ENCODE results near the gene ERCC1.
"Not testable (repeated sequence)": the region's sequence is repeated elsewhere in the genome, so short reads cannot be mapped to it uniquely, and the experiment has no call there.

The ERCC1 gene

GRCh38 chr19:45451850-45452387, 28.2 kb upstream of the ERCC1 start:
- no peak for DNase-seq

GRCh38 chr19:45451131-45451849, 27.6 kb upstream of the ERCC1 start:
- DNase-seq: no peak

DNA sequence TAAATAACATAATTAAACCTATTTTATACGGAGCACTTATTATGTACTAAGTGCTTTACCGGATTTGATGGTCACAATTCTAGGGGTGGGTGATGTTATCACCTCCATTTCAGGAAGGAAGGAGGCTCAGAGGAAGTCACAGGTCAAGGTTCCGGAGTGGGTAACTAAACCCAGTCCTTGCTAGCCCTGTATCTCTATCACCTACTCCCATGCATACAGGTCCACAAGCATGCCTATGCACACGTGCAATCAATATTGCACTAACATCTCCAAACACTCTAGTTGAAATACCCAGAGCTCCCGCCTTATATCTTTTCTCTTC, 26.3 kb upstream of the ERCC1 start:
- no peak for DNase-seq

- DNase-seq: no peak
These were observed 25.2 kb upstream of the ERCC1 start for GRCh38 chr19:45448887-45449299.

GRCh38 chr19:45448425-45448756, 24.7 kb upstream of the ERCC1 start:
- no peak for DNase-seq

- no peak for DNase-seq
These were observed 23.2 kb upstream of the ERCC1 start for GRCh38 chr19:45446944-45447343.

DNA sequence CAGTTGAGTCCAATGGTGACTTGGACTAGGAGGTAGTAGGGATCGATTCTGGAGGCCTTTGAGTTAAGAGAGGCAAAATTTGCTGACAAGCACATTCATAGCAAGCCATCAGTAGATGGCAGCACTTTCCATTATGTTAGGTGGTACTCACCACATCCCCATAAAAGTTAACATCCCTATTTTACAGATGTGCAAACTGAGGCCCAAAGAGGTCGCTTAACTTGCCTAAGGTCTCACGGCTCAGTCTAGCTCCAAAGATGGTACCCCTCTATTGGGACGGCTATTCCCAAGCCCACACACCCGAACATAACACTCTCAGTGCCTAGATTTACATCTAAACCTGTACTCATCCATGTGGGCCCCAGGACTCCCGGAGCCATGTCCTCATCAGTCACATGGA, 22.6 kb upstream of the ERCC1 start:
- DNase-seq: no peak

GRCh38 chr19:45445139-45445538, 21.4 kb upstream of the ERCC1 start:
- no peak for DNase-seq

DNA sequence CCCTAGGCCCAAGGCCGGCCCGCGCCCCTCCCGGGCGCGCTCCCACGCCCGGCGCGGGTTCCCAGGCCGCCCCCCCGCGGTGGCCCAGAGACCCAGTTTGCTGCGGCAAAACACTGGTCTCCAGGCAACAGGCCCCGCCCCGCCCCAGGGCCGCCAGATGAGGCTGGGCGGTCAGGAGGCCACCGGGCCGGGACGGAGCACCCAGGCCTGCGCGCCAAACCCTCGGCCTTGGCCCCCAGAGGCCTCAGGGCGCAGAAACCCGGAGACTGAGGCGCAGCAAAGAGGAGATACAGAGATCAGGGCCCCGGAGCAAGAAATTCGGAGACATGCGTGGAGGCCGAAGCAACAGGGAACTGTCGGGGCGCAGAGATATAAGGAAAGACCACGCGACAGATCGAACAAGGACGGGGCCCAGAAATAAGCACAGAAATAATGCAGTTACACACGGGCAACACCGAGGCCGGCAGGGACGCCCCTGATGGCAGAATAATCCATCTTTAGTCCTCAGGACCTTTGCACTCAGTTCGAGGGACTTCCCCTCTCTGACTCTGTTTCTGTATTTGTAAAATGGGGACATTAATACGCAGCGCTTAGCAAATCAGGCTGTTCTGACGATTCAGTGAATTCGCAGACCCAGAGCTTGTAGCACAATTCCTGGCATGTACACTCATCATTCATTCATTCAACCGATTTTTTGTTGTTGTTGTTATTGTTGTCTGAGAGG, 20.8 kb upstream of the ERCC1 start:
- peak; percentile 74 for DNase-seq

GRCh38 chr19:45443462-45444317, 20.0 kb upstream of the ERCC1 start:
- peak; percentile 82 for DNase-seq

DNA sequence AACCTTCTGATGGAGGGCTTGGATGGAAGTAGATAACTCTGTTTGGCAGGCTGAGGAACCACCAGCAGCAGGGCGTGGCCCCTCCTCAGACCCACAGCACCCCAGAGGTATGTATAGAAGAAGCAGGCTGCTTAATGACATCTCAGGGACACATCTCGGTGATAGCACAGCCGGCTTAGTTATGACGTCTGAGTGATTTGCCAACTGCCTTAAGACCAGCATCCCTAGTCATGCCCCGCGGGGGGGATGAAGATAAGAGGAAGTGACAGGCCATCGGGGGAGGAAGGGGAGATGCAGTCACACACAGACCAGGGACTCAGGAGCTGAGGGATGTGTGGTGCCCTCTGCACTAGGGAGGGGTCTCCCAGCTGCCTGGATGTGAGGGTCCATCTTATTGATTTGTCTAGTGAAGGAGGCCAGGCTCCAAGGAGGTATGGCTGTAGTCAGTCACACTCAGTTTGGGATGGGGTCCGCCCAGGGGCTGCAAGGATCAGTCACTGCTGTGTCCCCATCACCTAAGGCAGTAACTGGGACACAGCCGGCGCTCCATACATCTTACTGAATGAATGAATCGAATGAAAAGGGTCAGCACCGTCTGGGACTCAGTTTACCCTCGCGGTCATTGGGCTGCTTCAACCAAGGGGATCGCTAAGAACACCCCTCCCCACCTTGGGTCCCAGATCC, 19.2 kb upstream of the ERCC1 start:
- no peak for DNase-seq

DNA sequence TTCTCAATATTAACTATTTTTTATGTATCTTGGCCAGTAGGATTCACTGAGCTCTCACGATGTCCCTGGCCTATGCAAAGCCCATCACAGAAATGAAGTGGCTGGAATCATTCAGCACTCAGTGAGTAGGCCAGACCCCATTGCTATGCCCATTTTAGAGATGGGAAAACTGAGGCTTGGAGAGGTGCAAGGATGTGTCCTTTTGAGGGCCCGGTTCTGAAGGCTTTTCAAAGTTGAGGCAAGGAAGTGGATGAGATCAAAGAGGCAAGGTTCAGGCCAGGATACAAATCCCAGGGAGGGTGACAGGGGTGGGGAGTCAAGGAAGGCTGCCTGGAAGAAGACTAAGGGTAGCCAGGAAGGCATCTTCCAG, 18.7 kb upstream of the ERCC1 start:
- no peak for DNase-seq

DNA sequence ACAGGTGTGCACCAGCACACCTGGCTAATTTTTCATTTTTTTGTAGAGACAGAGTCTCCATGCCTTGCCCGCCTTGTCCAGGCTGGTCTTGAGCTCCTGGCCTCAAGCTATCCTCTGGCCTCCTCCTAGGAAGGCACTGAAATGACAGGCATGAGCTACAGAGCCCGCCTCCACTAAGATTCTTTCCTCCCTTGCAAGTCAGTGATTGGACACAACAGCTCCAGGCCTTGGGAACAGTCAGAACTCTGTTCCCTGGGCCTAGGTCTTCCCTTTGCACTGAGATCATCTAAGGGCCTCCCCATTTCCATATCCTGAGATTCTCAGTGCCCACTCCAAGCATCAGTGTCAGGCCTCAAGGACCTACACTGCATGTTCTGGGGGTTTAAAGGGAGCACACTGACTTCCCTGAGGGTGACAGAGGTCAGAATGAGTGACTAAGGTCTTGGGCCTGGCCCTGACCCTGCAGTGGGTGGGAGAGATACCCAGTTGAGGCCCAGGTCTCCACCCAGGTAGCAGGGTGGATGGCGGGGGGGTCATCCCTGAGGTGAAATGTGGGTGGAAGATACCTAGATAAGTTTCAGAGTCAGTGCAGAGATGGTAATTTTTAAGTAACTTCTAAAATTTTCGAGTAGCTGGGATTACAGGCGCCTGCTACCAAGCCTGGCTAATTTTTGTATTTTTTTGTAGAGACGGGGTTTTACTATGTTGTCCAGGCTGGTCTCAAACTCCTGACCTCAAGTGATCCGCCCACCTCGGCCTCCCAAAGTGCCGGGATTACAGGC, 17.3 kb upstream of the ERCC1 start:
- no peak for DNase-seq

DNA sequence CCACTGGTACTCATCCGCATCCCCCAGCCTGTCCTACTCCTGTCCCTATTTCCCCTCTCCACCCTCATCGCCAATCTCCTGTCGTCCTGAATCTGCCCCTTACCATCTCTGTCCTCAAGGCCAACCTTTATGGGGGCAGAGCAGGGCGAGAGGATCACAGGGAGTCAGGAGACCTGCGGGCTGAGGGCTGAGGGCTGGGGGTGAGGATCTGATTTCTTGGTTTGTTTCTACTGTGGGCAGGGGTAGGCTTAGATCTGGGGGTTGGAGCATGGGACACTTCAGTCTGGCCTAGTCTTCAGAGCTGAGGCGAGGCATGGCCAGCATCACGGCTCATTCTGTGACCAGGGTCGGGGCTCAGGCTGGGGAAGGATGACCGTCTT, 16.5 kb upstream of the ERCC1 start:
- no peak for DNase-seq

- DNase-seq: peak; percentile 58
These were observed 16.0 kb upstream of the ERCC1 start for GRCh38 chr19:45439569-45440258.

GRCh38 chr19:45439190-45439568, 15.5 kb upstream of the ERCC1 start:
- no peak for DNase-seq

DNA sequence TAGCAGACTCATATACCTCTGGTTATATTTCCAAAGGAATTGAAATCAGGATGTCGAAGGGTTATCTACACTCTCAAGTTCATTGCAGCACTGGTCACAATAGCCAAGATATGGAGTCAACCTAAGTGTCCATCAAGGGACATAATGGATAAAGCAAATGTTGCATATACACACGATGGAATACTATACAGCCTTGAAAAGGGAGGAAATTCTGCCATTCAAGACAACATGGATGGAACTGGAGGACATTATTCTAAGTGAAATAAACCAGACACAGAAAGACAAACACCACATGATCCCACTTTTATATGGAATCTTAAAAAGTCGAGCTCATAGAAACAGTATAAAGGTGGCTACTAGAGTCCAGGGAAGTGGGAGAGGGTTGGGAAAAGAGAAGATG, 13.6 kb upstream of the ERCC1 start:
- DNase-seq: no peak

DNA sequence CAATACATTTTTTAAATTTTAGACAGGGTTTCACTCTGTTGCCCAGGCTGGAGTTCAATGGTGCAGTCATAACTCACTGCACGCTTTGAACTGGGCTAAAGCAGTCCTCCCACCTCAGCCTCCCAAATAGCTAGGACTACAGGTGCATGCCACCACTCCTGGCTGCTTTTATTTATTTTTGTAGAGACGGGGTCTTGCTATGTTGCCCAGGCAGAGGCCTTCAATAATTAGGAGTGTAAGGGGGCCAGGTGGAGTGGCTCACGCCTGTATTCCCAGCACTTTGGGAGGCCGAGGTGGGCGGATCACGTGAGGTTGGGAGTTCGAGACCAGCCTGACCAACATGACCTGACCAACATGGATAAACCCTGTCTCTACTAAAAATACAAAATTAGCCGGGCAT, 8.8 kb upstream of the ERCC1 start:
- not testable (repeated sequence) for DNase-seq

DNA sequence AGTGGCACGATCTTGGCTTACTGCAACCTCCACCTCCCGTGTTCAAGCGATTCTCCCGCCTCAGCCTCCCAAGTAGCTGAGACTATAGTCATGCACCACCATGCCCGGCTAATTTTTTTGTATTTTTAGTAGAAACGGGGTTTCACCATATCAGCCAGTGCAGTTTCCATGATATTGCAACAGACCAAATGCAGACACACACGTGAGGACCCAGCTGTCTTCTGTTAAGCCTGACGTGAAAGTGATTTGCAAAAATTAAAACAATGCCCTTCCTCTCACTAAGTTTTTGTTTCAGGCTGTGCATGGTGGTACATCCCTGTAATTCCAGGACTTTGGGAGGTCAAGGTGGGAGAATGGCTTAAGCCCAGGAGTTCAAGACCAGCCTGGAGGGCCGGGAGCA, 7.3 kb upstream of the ERCC1 start:
- DNase-seq: not testable (repeated sequence)

- not testable (repeated sequence) for DNase-seq
These were observed 6.2 kb upstream of the ERCC1 start for GRCh38 chr19:45429896-45430295.

GRCh38 chr19:45428384-45429231, 4.9 kb upstream of the ERCC1 start:
- no peak for DNase-seq

Measured in NCI-H510A (cell line).